Measurements from ENCODE around the gene NIT2. TPM values are rescaled to one million over a fixed set of nuclear protein-coding genes. Genes with fewer than 3 reads are reported as not detected.

NIT2 gene
- polyA plus RNA-seq, 1 donor: 23.9 TPM

DNA sequence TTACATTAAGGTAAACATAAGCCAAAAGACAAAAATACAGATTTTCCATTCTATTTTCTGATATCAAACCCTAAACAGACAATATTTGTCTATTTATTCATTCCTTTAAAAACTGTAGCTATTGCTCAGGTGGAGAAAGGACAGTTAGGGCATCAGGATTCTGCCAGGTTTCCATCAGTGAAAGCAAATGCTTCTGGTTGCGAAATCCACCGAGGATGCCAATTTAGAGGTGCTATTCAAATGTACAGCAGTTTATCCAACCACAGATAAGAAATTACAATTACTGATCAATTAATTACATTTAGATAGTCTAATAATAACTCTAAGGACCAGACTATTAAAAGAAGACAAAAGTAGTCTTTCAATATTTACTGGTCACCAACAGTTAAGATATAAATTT, 62.4 kb downstream of the NIT2 start:
- DNase-seq (ENCODE audit: low read depth): no peak

DNA sequence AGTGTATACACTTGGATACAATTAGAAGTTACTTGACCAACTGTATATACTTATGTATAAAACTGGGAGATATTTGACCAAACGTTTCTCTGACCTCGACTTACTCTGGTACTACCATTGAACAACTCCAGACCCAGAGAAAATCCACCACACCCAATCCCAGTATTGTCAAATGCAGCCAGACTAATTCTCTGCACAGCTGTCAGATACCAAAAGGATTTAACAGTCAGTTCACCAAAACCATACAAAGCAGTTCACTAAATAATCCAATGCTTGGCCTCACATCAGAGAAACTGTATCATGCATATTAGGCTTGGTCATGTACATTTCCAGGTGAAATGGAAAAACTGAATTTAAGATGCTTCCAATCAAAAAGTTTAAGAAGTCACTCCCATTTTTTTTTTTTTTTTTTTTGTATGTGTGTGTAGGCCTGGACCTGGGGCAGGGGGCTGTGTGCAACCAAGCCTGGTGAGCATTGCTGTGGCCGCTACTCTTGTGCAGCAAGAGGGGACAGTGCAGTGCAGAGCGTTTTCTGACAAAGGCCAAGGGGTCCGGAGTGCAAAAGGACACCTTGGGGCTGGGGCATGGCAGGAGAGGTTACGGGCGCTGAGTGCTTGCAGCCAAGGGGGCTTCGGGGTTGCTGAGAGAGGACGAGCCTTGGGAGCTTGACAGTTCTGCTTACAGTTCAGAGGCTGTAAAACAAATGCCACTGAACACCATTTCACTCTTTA, 64.9 kb downstream of the NIT2 start:
- DNase-seq (ENCODE audit: low read depth): no peak

DNA sequence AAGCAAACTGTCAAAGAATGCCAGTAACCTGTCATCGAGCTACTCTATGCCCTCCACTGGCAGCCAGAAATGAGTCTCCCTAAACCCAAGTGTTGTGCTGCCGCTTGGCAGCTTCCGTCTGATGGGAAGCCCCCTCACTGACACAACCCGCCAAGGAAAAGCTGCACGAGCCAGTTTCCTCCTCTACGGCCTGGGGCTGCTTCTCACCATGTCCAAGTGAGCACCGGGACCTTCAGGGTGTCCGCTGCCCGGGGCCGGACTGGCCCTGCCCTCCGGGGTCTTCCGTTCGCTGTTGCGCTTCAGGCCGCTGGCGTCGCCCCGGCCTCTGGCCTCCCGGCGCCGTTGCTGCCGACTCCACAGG, 65.8 kb downstream of the NIT2 start:
- DNase-seq (ENCODE audit: low read depth): no peak

DNA sequence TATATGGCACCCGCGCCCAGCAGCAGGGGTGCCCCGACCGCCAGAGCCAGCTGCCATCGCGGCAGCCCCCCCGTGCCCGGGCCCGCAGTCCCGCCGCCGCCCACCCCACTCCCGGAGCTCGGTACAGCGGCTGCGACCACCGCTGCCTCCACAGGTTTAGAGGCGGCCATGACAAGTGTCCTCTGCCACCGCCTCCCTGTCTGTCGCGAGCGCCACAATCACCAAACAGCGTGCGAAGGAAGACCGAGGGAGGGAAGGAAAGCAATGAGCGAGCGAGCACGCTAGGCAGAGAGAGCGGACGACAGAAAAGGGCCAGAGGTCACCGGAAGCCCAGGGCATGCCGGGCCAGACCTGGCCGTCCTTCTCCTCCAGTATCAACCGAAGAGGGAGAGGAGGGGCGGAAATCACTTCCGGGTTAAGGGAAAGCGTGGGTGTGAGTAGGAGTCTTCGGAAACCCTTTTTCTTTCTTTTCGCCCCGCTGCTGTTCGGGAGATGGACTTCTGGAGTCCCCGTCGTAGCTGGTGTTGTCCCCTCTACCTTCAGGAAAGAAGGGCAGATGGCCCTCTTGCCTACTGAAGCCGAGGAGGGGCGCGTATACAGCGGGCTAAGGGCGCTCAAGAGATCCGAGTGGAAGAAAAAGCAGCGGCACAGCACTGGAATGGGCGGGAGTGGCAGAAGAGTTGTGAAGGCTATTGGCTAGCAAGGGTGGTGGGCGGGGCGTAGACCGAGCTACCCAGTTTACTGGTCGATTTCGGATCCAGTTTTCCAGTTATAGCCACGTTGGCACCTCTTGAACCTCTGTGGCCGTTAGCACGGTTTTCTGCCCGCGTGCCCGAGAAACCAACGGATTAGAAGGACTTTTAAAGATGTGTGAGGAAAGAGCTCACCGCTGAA, 66.5 kb downstream of the NIT2 start, which contains the start of the genes LNP1 and TOMM70:
TSS of gene LNP1 (plus strand) at position 760 of the 894 bp plus-strand sequence. CDS start 28,191 bp downstream, outside the sequence.
TSS of gene TOMM70 (minus strand) at position 310 of the 894 bp plus-strand sequence. CDS start at position 170, 140 bp downstream.
- DNase-seq (ENCODE audit: low read depth): peak; percentile 93

DNA sequence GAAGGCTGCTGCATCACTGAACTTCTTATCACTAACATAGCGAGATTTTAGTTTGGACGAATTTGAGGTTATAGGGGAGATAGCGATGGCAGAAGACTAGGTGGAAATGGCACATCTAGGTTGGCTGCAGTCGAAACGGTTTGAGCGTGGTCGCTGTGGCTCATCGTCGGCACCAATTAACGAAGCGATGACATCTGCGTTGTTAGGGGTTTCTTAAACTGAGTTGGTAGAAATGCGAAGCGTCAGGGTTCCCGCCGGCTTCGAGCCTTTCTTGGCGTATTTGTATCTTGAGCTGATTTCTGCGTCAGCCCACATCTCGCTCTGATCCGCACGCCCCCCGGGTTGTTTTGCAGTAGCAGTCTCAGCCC, 67.1 kb downstream of the NIT2 start:
- no peak for DNase-seq (ENCODE audit: low read depth)

DNA sequence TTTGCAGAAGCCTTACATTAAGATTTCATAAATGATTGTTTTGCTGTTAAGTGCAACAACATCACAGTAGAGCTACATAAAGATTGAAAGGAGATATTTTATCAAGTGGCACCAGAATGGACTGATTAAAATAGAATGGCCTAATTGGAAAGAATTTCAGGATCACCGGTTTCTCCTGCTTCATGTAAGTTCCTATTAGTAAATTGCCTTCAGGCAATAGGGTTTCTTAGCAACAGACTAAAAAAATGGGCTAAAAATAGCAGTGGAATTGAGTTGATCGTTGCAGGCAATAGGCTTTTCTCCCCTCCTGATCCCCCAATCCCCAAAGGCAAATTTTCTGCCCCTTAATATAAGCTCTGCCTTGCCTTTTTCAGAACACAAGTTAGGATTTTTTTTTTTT, 67.7 kb downstream of the NIT2 start:
- peak; percentile 62 for DNase-seq (ENCODE audit: low read depth)

DNA sequence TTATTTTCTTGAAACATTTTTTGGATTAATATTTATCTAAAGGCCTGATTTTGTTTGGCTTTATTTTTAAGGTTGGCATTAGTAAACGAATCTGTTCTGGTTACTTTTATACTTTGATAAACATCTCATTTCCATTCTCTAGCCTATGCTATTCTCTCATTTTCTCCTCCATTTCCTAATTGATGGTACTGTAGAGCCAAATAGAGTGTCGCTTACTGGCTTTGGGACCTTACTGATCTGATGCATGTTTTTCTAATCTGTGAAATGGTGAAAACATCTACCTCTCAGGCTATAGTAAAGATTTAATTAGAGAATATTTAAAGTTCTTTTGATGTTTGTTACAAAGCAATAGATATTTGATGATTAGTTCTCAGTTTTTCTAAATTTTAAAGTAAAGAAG, 68.3 kb downstream of the NIT2 start:
- no peak for DNase-seq (ENCODE audit: low read depth)

DNA sequence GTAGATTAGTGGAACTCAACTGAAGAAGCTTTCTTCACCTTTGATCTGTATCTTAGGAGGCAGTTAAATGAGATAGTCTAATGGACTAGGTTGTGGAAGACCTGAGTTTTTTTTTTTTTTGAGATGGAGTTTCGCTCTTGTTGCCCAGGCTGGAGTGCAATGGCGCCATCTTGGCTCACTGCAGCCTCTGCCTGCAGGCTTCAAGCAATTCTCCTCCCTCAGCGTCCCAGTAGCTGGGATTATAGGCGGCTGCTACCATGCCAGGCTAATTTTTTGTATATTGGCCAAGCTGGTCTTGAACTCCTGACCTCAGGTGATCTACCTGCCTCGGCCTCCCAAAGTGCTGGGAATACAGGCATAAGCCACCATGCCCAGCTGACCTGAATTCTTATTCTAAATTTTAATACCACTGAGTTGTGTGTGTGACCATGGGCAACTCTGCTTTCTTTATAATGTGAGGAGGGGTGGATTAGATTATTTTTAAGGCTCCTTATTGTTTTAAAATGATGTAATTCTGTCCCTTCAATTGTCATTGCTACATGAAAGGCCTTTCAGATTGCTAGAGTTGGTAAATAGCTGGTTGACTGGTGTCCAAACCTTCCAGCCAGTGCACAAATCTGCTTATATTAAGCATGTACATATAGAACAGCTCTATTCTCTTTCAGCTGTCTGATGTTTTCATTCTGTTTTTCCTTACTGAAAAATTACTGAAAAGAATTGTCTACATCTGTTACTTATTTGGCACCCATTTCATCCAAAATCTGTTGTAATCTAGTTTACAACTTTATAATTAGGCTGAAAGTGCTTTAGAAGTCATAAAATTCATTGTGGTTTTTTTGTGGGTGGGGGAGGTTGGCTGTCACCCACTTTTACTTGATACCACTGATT, 69.0 kb downstream of the NIT2 start:
- no peak for DNase-seq (ENCODE audit: low read depth)

DNA sequence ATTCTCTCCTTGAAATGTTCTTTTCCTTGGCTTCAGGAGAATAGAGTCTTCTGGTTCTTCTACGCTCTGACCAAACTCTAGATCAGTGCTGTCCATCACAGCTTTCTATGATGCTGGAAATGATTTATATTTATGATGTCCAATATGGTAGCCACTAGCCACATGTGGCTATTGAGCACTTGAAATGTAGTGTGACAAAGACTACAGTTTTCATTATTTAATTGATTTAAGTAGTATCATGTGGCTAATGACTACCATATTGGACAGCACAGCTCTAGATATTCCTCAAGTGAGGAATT, 69.6 kb downstream of the NIT2 start:
- no peak for DNase-seq (ENCODE audit: low read depth)

DNA sequence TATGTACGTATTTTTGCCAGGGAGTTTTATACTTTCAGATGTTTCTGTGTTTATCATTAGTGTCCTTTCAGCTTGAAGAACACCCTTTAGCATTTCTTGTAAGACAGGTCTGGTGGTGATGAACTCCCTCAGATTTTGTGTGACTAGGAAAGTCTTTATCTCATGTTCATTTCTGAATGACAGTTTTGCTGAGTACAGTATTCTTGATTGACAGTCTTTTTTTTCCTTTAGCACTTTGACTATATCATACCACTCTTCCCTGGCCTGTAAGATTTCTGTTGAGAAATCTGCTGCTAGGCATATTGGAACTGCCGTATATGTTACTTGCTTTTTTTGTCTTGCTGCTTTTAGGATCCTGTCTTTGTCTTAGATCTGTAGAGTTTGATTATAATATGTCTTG, 72.6 kb downstream of the NIT2 start:
- DNase-seq (ENCODE audit: low read depth): no peak

DNA sequence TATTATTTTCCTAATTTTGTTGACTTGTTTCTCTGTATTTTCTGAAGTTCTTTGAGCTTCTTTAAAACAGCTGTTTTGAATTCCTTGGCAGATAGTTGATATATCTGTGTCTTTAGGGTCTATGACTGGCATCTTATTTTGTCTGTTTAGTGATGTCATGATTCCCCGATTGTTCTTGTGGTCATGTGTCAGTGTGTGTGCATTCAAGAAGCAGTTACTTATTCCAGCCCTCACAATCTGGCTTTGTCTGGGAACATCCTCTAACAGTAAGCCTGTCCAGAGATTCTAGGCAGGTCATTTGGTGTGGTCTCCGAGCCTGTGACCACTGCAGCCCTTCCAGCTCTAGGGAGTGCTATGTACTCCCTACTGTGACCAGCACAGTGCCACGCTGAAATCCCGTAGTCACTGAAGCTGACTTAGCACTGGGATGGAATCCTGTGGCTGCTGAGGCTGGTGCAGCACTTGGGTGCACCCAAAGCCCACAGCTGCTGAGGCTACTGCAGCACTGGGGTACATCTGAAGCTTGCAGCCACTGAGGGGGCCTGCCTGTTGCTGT, 73.5 kb downstream of the NIT2 start:
- no peak for DNase-seq (ENCODE audit: low read depth)

Other genes with a start within 250 kb of the NIT2 start
- gene FILIP1L, start 220.3 kb upstream of the NIT2 start, polyA plus RNA-seq (ENCODE audit: insufficient read length): 50.9 TPM
- 28.1 TPM for gene TBC1D23, start 73.8 kb upstream of the NIT2 start, polyA plus RNA-seq (ENCODE audit: insufficient read length)
- 55.9 TPM for gene TOMM70, start 66.3 kb downstream of the NIT2 start, polyA plus RNA-seq (ENCODE audit: insufficient read length)
- gene LNP1, start 66.8 kb downstream of the NIT2 start, polyA plus RNA-seq (ENCODE audit: insufficient read length): 6.7 TPM
- gene TMEM45A, start 157.9 kb downstream of the NIT2 start, polyA plus RNA-seq (ENCODE audit: insufficient read length): 14.4 TPM

Measured in forelimb muscle (tissue), 1 donor.